GM18873 (cell line): ENCODE data around the gene PPARD.

Experiments used
- ATAC-seq: cut with Tn5 transposase; IDR thresholded peaks from one replicate; pipeline ENCODE4 v1.9.1; 2021; ENCODE audit warnings: mild to moderate bottlenecking, moderate library complexity, moderate number of reproducible peaks; ENCODE audit not compliant: unreplicated experiment, low FRiP score

Gene PPARD

GRCh38 chr6:35402136-35402855 lies 59.9 kb downstream of the PPARD start:
- ATAC-seq, result no peak

- no peak for ATAC-seq
These were observed 60.5 kb downstream of the PPARD start for GRCh38 chr6:35402856-35403191.

- ATAC-seq, result no peak
These were observed 61.4 kb downstream of the PPARD start for GRCh38 chr6:35403544-35404442.

- no peak for ATAC-seq
These were observed 64.5 kb downstream of the PPARD start for GRCh38 chr6:35406711-35407485.

- ATAC-seq, result no peak
These were observed 66.9 kb downstream of the PPARD start for GRCh38 chr6:35409245-35409644.

GRCh38 chr6:35410131-35410530 lies 67.8 kb downstream of the PPARD start:
- no peak for ATAC-seq

- no peak for ATAC-seq
These were observed 68.7 kb downstream of the PPARD start for GRCh38 chr6:35411066-35411465.

GRCh38 chr6:35412102-35412501 lies 69.7 kb downstream of the PPARD start:
- ATAC-seq, result no peak

- ATAC-seq, result no peak
These were observed 71.6 kb downstream of the PPARD start for GRCh38 chr6:35413911-35414310.

- ATAC-seq, result no peak
These were observed 72.9 kb downstream of the PPARD start for GRCh38 chr6:35415065-35415891.

- ATAC-seq, result no peak
These were observed 75.8 kb downstream of the PPARD start for GRCh38 chr6:35417979-35418661.

GRCh38 chr6:35419417-35419816 lies 77.1 kb downstream of the PPARD start:
- no peak for ATAC-seq

- ATAC-seq, result no peak
These were observed 77.6 kb downstream of the PPARD start for GRCh38 chr6:35419961-35420360.

GRCh38 chr6:35425284-35425683 lies 82.9 kb downstream of the PPARD start:
- ATAC-seq, result no peak

- ATAC-seq, result no peak
These were observed 83.7 kb downstream of the PPARD start for GRCh38 chr6:35426074-35426473.

GRCh38 chr6:35427435-35427834 lies 85.1 kb downstream of the PPARD start:
- no peak for ATAC-seq

GRCh38 chr6:35427851-35428321 lies 85.5 kb downstream of the PPARD start:
- no peak for ATAC-seq

GRCh38 chr6:35428421-35429149 lies 86.2 kb downstream of the PPARD start:
- no peak for ATAC-seq

GRCh38 chr6:35429463-35429862 lies 87.1 kb downstream of the PPARD start:
- no peak for ATAC-seq
